K562 (cell line): ENCODE measurements around the gene PLCD4. TPM values are rescaled to one million over a fixed set of nuclear protein-coding genes. Genes with fewer than 3 reads are reported as not detected.

ENCODE experiments used
- NEUROD1 ChIP-seq: fragments of 150-350 bp; IDR thresholded peaks from 2 replicates; pipeline ENCODE4 v1.6.1; 2014; ENCODE audit warnings: borderline replicate concordance, low read length, low read depth; ENCODE audit not compliant: partially characterized antibody
- NFRKB ChIP-seq: fragments of 450-650 bp; IDR thresholded peaks from 2 replicates; pipeline ENCODE4 v1.6.1; 2016; ENCODE audit warnings: low read depth
- NRF1 ChIP-seq, 2 experiments: fragments of 450-650 bp; IDR thresholded peaks in 1 of 2; conservative IDR thresholded peaks in 1 of 2; 2 replicates each; pipeline ENCODE4 v1.6.1; 2014; ENCODE audit warnings: mild to moderate bottlenecking in 2 of 2
- polyA plus RNA-seq, 8 experiments: library from polyadenylated mRNA; depleted of rRNA in 4 of 8; stranded (reverse) in 5 of 8; unstranded in 3 of 8; fragments of >200 nt; fragmentation: Nextera tagmentation in 2 of 8; fragmentation: Illumina TruSeq in 1 of 8; extraction: Ambion mirVana in 2 of 8; extraction: Trizol in 1 of 8; gene quantifications; 2 replicates each; pipeline versions ENCODE4 v1.2.1 to v1.2.3, GENCODE V29; 2011 to 2014; ENCODE audit warnings: inconsistent platforms in 1 of 8, missing spikeins in 1 of 8
- total RNA-seq, 7 experiments: library from RNA; depleted of rRNA in 6 of 7; stranded (reverse); fragments of >200 nt in 6 of 7; fragmentation: Illumina TruSeq in 2 of 7; extraction: Trizol in 2 of 7; gene quantifications; 2 replicates each; pipeline versions ENCODE4 v1.2.1 to v1.2.3, GENCODE V29; 2011 to 2021; ENCODE audit warnings: low replicate concordance in 1 of 7
- TF ChIP-seq, protein P1 (sequence below): IDR thresholded peaks from 2 replicates; pipeline ENCODE4 v1.6.1; 2016; ENCODE audit warnings: missing genetic modification characterization, missing compliant biosample characterization
- TF ChIP-seq, protein P2 (sequence below): fragments of 150-350 bp; conservative IDR thresholded peaks from 2 replicates; pipeline ENCODE4 v1.6.1; 2014; ENCODE audit warnings: low read length
- TF ChIP-seq, protein P3 (sequence below), 3 experiments: fragments of 200-800 bp in 1 of 3; sonication (Bioruptor generic) in 1 of 3; sonication (generic) in 1 of 3; formaldehyde crosslinking in 1 of 3; IDR thresholded peaks; 2 replicates each; pipeline versions ENCODE4 v1.6.1 to v1.8.0; 2016 to 2022; ENCODE audit warnings: mild to moderate bottlenecking in 2 of 3, missing compliant biosample characterization in 2 of 3, missing genetic modification characterization in 2 of 3, missing genetic modification reagents in 1 of 3
- TF ChIP-seq, protein P4 (sequence below): fragments of 200-600 bp; sonication (generic); IDR thresholded peaks from one replicate; pipeline ENCODE4 v1.6.1; 2012; ENCODE audit warnings: mild to moderate bottlenecking, low read depth, low read length, inconsistent platforms

PLCD4 gene
- total and polyA plus RNA-seq, 9 of the 15 experiments (the other 6 are each of a cell fraction or from before 2014, with no cell fraction given): 0.13 to 0.38 TPM; not detected in 7

DNA sequence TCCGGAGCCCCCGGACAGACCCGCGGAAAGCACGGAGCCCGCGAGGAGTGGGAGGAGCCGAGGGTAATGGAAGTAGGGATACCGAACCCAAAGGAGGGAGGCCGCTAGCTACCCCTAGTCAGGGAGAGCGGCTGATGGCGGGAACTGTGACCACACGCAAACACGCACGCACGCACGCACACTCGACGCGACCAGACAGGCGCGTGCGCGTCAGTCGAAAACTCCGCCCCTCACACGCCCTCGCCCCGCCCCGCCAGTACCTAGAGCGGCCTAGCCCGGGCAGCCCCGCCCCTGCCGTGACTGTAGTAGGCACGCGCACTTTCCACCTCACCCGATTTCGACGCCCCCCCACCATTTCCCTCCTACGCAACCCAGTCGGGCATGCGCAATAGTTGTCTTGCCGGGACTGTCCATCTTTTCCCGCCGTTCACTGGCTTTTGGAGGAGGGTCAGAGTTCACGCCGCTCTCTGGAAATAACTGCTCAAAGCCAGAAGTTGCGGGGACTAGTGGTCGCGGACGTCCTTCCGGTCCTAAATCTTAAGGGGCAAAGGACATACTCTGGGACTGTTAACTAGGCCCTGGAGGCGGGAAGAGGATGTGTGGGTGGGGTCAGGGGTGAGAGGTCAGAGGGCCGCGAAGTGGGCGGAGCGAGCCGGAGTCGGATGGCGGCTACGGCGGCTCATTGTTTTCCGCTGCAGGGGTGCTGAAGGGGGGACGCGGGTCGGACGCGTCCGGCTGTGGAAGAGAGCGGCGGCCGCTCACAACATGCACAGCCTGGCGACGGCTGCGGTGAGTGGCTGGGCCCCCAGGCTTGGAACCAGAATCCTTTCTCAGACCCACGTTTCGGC lies 39.3 kb upstream of the PLCD4 start, which contains the start of the genes CNOT9 and USP37 (continued):
- TF ChIP-seq, protein P1, sequence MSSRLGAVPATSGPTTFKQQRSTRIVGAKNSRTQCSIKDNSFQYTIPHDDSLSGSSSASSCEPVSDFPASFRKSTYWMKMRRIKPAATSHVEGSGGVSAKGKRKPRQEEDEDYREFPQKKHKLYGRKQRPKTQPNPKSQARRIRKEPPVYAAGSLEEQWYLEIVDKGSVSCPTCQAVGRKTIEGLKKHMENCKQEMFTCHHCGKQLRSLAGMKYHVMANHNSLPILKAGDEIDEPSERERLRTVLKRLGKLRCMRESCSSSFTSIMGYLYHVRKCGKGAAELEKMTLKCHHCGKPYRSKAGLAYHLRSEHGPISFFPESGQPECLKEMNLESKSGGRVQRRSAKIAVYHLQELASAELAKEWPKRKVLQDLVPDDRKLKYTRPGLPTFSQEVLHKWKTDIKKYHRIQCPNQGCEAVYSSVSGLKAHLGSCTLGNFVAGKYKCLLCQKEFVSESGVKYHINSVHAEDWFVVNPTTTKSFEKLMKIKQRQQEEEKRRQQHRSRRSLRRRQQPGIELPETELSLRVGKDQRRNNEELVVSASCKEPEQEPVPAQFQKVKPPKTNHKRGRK (tag): no peak
- TF ChIP-seq, protein P2, sequence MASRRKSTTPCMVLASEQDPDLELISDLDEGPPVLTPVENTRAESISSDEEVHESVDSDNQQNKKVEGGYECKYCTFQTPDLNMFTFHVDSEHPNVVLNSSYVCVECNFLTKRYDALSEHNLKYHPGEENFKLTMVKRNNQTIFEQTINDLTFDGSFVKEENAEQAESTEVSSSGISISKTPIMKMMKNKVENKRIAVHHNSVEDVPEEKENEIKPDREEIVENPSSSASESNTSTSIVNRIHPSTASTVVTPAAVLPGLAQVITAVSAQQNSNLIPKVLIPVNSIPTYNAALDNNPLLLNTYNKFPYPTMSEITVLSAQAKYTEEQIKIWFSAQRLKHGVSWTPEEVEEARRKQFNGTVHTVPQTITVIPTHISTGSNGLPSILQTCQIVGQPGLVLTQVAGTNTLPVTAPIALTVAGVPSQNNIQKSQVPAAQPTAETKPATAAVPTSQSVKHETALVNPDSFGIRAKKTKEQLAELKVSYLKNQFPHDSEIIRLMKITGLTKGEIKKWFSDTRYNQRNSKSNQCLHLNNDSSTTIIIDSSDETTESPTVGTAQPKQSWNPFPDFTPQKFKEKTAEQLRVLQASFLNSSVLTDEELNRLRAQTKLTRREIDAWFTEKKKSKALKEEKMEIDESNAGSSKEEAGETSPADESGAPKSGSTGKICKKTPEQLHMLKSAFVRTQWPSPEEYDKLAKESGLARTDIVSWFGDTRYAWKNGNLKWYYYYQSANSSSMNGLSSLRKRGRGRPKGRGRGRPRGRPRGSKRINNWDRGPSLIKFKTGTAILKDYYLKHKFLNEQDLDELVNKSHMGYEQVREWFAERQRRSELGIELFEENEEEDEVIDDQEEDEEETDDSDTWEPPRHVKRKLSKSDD: no peak
- TF ChIP-seq, protein P3, sequence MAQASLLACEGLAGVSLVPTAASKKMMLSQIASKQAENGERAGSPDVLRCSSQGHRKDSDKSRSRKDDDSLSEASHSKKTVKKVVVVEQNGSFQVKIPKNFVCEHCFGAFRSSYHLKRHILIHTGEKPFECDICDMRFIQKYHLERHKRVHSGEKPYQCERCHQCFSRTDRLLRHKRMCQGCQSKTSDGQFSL (CRISPR knock-in tag; IDR thresholded peaks at IDR 0.05): peak; percentile 94
- TF ChIP-seq, protein P3 (tag; IDR thresholded peaks at IDR 0.05): peak in 1 of 2 experiments; percentile 81; a peak in 2 of 4 replicates
- TF ChIP-seq NRF1 (conservative IDR thresholded peaks at IDR 0.05 in 1 of 2, IDR thresholded peaks at IDR 0.05 in 1 of 2) (peak; percentile 96), NEUROD1 (no peak), NFRKB (peak; percentile 66)
- TF ChIP-seq, protein P4, sequence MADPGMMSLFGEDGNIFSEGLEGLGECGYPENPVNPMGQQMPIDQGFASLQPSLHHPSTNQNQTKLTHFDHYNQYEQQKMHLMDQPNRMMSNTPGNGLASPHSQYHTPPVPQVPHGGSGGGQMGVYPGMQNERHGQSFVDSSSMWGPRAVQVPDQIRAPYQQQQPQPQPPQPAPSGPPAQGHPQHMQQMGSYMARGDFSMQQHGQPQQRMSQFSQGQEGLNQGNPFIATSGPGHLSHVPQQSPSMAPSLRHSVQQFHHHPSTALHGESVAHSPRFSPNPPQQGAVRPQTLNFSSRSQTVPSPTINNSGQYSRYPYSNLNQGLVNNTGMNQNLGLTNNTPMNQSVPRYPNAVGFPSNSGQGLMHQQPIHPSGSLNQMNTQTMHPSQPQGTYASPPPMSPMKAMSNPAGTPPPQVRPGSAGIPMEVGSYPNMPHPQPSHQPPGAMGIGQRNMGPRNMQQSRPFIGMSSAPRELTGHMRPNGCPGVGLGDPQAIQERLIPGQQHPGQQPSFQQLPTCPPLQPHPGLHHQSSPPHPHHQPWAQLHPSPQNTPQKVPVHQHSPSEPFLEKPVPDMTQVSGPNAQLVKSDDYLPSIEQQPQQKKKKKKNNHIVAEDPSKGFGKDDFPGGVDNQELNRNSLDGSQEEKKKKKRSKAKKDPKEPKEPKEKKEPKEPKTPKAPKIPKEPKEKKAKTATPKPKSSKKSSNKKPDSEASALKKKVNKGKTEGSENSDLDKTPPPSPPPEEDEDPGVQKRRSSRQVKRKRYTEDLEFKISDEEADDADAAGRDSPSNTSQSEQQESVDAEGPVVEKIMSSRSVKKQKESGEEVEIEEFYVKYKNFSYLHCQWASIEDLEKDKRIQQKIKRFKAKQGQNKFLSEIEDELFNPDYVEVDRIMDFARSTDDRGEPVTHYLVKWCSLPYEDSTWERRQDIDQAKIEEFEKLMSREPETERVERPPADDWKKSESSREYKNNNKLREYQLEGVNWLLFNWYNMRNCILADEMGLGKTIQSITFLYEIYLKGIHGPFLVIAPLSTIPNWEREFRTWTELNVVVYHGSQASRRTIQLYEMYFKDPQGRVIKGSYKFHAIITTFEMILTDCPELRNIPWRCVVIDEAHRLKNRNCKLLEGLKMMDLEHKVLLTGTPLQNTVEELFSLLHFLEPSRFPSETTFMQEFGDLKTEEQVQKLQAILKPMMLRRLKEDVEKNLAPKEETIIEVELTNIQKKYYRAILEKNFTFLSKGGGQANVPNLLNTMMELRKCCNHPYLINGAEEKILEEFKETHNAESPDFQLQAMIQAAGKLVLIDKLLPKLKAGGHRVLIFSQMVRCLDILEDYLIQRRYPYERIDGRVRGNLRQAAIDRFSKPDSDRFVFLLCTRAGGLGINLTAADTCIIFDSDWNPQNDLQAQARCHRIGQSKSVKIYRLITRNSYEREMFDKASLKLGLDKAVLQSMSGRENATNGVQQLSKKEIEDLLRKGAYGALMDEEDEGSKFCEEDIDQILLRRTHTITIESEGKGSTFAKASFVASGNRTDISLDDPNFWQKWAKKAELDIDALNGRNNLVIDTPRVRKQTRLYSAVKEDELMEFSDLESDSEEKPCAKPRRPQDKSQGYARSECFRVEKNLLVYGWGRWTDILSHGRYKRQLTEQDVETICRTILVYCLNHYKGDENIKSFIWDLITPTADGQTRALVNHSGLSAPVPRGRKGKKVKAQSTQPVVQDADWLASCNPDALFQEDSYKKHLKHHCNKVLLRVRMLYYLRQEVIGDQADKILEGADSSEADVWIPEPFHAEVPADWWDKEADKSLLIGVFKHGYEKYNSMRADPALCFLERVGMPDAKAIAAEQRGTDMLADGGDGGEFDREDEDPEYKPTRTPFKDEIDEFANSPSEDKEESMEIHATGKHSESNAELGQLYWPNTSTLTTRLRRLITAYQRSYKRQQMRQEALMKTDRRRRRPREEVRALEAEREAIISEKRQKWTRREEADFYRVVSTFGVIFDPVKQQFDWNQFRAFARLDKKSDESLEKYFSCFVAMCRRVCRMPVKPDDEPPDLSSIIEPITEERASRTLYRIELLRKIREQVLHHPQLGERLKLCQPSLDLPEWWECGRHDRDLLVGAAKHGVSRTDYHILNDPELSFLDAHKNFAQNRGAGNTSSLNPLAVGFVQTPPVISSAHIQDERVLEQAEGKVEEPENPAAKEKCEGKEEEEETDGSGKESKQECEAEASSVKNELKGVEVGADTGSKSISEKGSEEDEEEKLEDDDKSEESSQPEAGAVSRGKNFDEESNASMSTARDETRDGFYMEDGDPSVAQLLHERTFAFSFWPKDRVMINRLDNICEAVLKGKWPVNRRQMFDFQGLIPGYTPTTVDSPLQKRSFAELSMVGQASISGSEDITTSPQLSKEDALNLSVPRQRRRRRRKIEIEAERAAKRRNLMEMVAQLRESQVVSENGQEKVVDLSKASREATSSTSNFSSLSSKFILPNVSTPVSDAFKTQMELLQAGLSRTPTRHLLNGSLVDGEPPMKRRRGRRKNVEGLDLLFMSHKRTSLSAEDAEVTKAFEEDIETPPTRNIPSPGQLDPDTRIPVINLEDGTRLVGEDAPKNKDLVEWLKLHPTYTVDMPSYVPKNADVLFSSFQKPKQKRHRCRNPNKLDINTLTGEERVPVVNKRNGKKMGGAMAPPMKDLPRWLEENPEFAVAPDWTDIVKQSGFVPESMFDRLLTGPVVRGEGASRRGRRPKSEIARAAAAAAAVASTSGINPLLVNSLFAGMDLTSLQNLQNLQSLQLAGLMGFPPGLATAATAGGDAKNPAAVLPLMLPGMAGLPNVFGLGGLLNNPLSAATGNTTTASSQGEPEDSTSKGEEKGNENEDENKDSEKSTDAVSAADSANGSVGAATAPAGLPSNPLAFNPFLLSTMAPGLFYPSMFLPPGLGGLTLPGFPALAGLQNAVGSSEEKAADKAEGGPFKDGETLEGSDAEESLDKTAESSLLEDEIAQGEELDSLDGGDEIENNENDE: no peak
